Activated CD4-positive, alpha-beta T cell treated with anti-CD3 and anti-CD28 coated beads, Interleukin-2, amount 50 U/mL, for 4 hours (primary cell): ENCODE results near the gene TEX13D.
"Not testable (repeated sequence)": the region's sequence is repeated elsewhere in the genome, so short reads cannot be mapped to it uniquely, and the experiment has no call there.

ENCODE experiments used
- DNase-seq, 2 experiments: peaks; one replicate each; pipeline ENCODE4 v3.0.0-alpha.2; 2020

The TEX13D gene

GRCh38 chrX:124332481-124333424 lies at the start of gene TEX13D:
TSS of gene TEX13D (plus strand) at chrX:124332660. CDS start at chrX:124332918, 258 bp downstream.
- DNase-seq, result no peak

DNA sequence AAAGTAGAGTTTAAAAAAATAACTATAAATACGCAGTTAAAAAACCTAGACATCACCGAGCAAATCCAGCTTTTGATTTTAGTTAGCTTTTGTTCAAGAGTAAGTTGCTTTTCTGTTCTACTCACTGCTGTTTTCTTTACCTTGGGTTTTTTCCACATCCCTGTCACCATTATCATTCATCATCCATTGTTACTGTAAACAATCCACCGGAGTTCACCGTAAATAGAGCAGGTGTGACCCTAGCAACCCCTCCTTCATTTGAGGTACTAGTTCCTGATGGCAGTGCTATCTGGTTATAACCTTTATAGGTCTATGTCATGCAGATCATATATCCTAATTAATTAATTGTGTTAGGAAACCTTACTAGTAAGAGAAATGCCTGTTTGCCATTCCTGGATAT lies 43.0 kb upstream of the TEX13D start:
- DNase-seq, result no peak

GRCh38 chrX:124293810-124294209 lies 38.6 kb upstream of the TEX13D start:
- no peak for DNase-seq

GRCh38 chrX:124299323-124299722 lies 33.1 kb upstream of the TEX13D start:
- not testable (repeated sequence) for DNase-seq

- DNase-seq, result no peak
Measured at GRCh38 chrX:124300405-124300804, 32.1 kb upstream of the TEX13D start.

DNA sequence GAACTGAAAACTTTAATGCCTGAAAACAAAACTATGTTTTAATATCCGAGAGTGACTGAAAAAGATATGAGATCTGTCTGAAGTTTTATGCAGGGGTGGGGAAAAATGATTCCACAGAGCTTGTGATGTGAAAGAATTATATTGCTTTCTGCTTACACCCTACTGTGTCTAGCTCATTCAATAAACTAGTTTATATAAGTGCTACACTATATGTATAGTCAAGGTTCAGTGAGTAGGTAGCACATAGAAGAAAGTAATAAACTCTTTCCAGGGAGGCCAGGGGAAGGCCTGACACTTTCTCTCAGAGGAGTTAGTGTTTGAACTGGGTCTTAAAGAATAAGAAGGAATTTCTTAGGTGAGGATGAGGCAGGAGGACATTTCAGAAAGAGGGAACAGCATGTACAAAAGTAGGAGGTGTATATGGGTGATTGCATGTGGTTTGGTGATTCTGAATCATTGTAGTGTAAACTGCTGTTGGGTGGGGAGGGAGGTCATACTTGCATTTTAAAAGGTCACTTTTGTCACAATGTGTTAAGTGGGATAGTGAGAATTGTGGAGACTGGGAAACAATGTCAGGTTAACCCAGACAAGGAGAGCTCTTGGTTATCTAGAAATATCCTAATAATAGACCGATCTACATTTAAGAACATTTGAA lies 25.1 kb upstream of the TEX13D start:
- DNase-seq, result no peak

DNA sequence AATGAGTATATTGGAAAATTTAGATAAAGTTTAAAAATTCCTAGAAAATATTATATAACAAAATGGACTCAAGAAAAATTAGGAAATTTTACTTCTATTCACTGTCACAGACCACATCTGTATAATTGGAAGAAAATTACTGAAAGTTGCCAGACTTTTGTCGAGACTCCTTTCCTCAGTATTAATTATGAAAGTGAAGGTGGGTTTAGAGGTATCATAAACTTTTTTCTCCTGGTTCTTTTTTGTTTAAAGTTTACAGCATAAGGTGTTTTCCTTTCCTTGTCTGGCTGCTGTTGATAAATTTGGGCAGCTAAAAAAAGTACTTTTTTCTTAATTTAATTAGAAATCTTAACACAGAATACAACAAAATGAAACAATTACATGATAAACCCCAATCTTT lies 6.7 kb upstream of the TEX13D start:
- DNase-seq, result no peak

DNA sequence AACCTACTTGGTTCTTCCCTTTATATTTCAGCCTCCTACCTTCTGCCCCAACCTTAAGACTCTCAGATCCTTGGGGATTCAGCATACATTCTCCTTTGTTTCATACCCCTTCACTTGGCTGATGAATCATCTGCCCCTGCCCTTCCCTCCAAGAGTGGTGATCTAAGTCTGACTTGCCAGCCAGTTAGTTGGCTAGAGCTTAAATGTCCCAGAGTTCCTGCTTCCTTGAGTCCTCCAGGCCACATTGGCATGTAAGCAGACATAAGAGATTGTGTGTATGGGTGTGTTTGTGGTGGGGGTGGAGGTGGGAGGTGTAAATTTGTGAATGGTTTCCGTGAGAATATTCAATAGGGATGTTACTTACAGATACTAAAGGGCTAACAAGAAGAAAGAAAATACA lies 3.7 kb upstream of the TEX13D start:
- no peak for DNase-seq

DNA sequence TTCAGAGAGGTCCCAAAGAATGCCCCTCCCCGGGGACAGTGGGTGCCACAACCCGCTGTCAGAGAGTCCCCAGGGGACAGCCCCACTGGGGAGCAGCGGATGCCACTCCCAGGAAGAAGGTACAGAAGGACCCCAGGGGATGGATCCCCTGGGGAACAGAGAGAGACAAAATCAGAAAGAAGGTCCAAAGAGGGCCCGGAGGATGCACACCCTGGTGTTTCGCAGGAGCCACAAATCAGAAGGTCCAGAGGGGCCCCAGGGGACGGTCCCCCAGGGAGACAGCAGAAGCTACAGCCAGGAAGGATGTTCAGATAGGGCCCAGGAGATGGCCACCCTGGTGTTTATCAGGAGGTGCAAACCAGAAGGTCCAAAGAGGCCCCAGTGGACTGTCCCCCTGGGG lies 1.4 kb downstream of the TEX13D start:
- no peak for DNase-seq

- DNase-seq, result not testable (repeated sequence)
Measured at GRCh38 chrX:124334555-124334954, 2.1 kb downstream of the TEX13D start.

- no peak for DNase-seq
Measured at GRCh38 chrX:124335598-124335997, 3.1 kb downstream of the TEX13D start.

GRCh38 chrX:124337916-124338315 lies 5.5 kb downstream of the TEX13D start:
- DNase-seq, result no peak

- no peak for DNase-seq
Measured at GRCh38 chrX:124338733-124339514, 6.5 kb downstream of the TEX13D start.

DNA sequence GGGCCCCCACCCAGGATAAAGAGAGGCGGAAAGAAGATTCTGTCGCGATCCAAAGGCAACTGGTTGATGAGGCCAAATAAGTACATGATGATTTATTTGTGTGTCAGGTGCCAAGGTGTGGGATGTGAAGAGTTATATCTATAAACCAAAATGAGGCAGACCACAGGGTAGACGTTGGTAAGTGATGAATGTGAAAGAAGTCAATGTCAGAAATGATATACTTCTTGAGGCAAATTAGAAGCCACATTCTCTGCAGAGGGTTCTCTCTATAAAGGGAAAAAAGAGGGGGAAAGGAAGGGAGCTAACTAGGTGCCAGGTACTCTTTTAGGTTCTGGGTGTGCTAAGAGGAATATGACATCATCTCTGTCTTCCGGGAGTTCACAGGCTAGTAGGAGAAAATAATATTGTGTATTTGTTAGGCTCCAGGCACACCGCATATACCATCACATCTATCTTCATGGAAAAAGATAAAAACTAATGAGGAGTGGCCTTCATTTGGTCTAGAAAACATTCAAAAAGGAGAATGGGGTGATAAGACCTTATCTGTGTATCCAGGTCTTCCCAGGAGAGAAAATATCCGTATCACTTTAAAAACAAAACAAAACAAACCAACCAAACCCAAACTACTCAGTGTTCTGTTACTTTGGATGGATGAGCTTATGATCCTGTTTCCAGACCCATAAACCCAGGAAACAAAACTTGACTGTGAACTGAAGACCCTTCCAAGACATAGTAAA lies 9.1 kb downstream of the TEX13D start:
- no peak for DNase-seq

DNA sequence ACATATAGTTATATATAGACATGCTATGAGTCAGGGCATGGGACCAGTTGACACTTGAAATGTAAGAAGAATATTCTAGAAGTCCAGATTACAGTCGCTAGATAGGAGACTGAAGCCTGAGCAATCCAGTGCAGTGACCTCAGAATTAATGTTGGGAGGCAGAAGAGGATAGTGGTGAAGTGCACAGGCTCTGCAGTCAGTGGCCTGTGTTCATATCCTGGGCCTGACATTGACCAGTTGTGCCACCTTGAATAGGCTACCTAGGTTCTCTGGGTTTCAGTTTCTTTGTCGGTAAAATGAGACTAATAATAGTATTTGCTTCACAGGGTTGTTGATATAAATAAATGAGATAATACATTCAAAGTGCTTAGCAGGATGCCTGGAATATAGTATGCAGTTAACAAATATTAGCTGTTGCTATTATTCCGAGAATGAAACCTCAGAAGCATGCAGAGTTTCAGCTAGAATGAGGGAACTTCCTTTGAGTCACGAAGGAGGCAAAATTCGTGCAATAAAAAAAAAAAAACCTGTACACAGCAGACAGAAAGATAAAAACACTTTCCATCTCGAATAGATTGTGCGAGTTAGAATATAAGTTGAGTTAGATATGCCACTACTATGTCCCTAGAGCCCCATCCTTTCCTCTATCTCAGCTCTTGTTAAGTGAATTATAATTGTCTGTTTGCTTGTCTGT lies 9.9 kb downstream of the TEX13D start:
- DNase-seq, result no peak

GRCh38 chrX:124343016-124343415 lies 10.6 kb downstream of the TEX13D start:
- DNase-seq, result no peak

DNA sequence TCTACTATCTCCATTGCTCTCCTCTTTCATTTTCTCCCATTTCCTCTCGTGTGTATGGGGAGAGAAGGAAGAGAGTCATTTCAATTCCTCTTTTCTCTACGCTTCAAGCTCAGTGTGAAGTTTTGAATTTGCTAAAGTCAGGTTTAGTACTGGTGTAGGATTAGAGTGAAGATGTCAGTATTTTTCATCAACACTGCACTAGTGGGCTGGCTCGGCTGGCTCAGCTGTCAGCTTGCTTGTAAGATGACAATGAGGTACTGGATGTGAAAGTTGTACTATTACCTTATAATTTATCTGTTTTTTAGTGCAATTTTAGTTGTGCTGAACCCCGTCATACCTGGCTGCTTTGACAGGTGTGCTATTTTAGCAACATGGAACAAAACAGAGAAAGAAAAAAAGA lies 11.8 kb downstream of the TEX13D start:
- DNase-seq, result no peak

DNA sequence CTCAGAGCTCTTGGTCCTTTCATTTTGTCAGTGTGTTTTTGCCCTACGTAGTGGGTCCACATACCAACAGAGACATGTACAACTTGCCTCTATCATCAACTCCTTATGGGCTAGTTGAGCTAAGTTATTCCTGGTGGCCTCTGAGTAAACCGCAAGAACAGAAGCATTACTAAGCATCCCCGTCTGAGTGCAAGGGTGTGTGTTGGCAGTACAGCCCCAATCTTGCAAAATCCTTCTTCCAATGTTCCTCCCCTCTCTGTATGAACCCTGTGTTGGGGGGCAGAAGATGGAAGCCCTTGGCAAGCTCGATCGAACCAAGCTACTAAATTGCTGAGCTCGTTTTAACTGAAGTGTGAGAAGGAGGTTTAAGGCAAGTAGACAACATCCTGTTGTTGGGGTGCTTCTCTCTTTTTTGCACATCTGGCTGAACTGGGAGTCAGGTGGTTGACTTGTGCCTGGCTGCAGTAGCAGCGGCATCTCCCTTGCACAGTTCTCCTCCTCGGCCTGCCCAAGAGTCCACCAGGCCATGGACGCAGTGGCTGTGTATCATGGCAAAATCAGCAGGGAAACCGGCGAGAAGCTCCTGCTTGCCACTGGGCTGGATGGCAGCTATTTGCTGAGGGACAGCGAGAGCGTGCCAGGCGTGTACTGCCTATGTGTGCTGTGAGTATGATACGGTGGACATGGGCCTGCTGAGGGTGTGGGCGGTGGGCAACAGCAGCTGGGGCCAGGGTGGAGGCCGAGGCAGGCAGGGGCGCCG lies 13.8 kb downstream of the TEX13D start, which contains the start of gene SH2D1A:
Gene SH2D1A, plus strand, starts transcription at position 447 of the 760 bp plus-strand sequence. Its CDS starts 80 bp downstream, at position 527.
- DNase-seq, result no peak

DNA sequence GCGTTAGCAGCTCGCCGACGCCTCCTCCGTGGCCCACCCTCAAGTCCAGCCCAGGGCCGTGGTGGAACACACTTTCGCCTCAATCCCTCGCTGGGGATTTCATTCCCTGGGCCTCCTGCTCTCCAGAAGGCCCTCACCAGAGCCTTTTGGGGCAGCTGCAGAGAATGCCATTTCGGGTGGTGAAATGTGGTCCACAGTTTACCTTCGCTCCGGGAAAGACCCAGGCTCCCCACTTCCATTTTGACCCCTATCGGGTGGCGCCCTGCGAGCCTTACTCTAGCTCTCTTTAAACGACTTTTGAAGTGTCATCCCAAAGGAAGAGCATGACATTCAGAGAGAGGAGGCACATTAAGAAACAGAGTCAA lies 14.4 kb downstream of the TEX13D start:
- DNase-seq, result no peak

- peak; percentile 46 to 48 for DNase-seq
Measured at GRCh38 chrX:124347242-124347641, 14.8 kb downstream of the TEX13D start.

GRCh38 chrX:124348182-124348581 lies 15.7 kb downstream of the TEX13D start:
- no peak for DNase-seq
